Stimulated activated CD4-positive, alpha-beta T cell treated with anti-CD3 and anti-CD28 coated beads, TNF-alpha, amount 100 ng/mL, for 24 hours (primary cell): ENCODE data around the gene PPP2R5D.

Experiments used
- DNase-seq, 3 experiments: peaks; one replicate each; pipeline ENCODE4 v3.0.0-alpha.2; 2020; ENCODE audit warnings: low read depth in 3 of 3

The PPP2R5D gene

GRCh38 chr6:42963179-42963854 is 21.1 kb upstream of the PPP2R5D start:
- DNase-seq: no peak

- peak in 1 of 3 experiments; percentile 35 for DNase-seq
Observed at GRCh38 chr6:42963855-42964605, 20.3 kb upstream of the PPP2R5D start.

GRCh38 chr6:42966571-42966970 is 17.8 kb upstream of the PPP2R5D start:
- DNase-seq: no peak

- DNase-seq: no peak
Observed at GRCh38 chr6:42967228-42967627, 17.1 kb upstream of the PPP2R5D start.

GRCh38 chr6:42968126-42968701 is 16.2 kb upstream of the PPP2R5D start:
- no peak for DNase-seq

GRCh38 chr6:42968783-42969182 is 15.6 kb upstream of the PPP2R5D start:
- DNase-seq: no peak

- no peak for DNase-seq
Observed at GRCh38 chr6:42969431-42969830, 14.9 kb upstream of the PPP2R5D start.

GRCh38 chr6:42969934-42970333 is 14.4 kb upstream of the PPP2R5D start:
- no peak for DNase-seq

GRCh38 chr6:42970871-42971612 is 13.3 kb upstream of the PPP2R5D start:
- no peak for DNase-seq

GRCh38 chr6:42971746-42972327 is 12.5 kb upstream of the PPP2R5D start:
- DNase-seq: no peak

- no peak for DNase-seq
Observed at GRCh38 chr6:42973926-42974325, 10.4 kb upstream of the PPP2R5D start.

- no peak for DNase-seq
Observed at GRCh38 chr6:42974919-42975505, 9.4 kb upstream of the PPP2R5D start.

- no peak for DNase-seq
Observed at GRCh38 chr6:42978487-42978838, 5.9 kb upstream of the PPP2R5D start.

- peak; percentile 71 to 92 (median 82) for DNase-seq
Observed at GRCh38 chr6:42978839-42979522, 5.4 kb upstream of the PPP2R5D start, which contains the start of gene PEX6. PEX6 (minus strand) TSS chr6:42979181; CDS start chr6:42979150, 31 bp downstream.

GRCh38 chr6:42979523-42980177 is 4.7 kb upstream of the PPP2R5D start:
- no peak for DNase-seq

- no peak for DNase-seq
Observed at GRCh38 chr6:42981836-42982235, 2.5 kb upstream of the PPP2R5D start.

GRCh38 chr6:42984924-42985475 is 630 bp downstream of the PPP2R5D start:
- no peak for DNase-seq

GRCh38 chr6:42987533-42988451 is 3.4 kb downstream of the PPP2R5D start:
- no peak for DNase-seq

- DNase-seq: no peak
Observed at GRCh38 chr6:42988486-42989020, 4.2 kb downstream of the PPP2R5D start.
